Sigmoid colon (tissue), 7 donors: ENCODE results near the gene CHRNB2. TPM values are rescaled to one million over a fixed set of nuclear protein-coding genes. Genes with fewer than 3 reads are reported as not detected.

Experiments used
- DNase-seq: peaks from one replicate; pipeline ENCODE4 v3.0.0-alpha.2; 2019
- H3K27ac ChIP-seq, 4 donors: fragments of 200-600 bp; sonication (generic); one replicate each; pipeline ENCODE4 v1.5.1; 2016 to 2019; ENCODE audit warnings: mild to moderate bottlenecking in 1 of 4
- H3K27me3 ChIP-seq, 3 donors: fragments of 200-600 bp; sonication (generic); one replicate each; pipeline ENCODE4 v1.5.1; 2019; ENCODE audit warnings: mild to moderate bottlenecking in 1 of 3
- H3K36me3 ChIP-seq, 4 donors: fragments of 200-600 bp; sonication (generic); one replicate each; pipeline ENCODE4 v1.5.1; 2016 to 2019
- H3K4me1 ChIP-seq, 4 donors: fragments of 200-600 bp; sonication (generic); one replicate each; pipeline ENCODE4 v1.5.1; 2017 to 2019
- H3K4me3 ChIP-seq, 4 donors: fragments of 200-600 bp; sonication (generic); one replicate each; pipeline ENCODE4 v1.5.1; 2017 to 2019; ENCODE audit warnings: mild to moderate bottlenecking in 2 of 4, moderate library complexity in 1 of 4
- H3K9me3 ChIP-seq, 4 donors: fragments of 200-600 bp in 3 of 4; sonication (generic) in 3 of 4; one replicate each; pipeline versions ENCODE4 v1.5.1 to v1.6.1; 2013 to 2019
- CTCF ChIP-seq, 4 experiments: fragments of 450-650 bp in 3 of 4; fragments of 200-600 bp in 1 of 4; IDR thresholded peaks; one replicate each; pipeline ENCODE4 v1.5.1; 2016 to 2019; ENCODE audit warnings: antibody characterized with exemption in 4 of 4, mild to moderate bottlenecking in 3 of 4, moderate library complexity in 2 of 4
- EP300 ChIP-seq, 4 donors: sonication (generic); formaldehyde crosslinking; IDR thresholded peaks; one replicate each; pipeline ENCODE4 v1.6.1; 2017; ENCODE audit warnings: antibody characterized with exemption in 4 of 4
- POLR2A ChIP-seq, 2 donors: fragments of 450-650 bp; IDR thresholded peaks; one replicate each; pipeline ENCODE4 v1.6.1; 2016; ENCODE audit warnings: antibody characterized with exemption in 2 of 2, mild to moderate bottlenecking in 2 of 2, moderate library complexity in 2 of 2
- POLR2AphosphoS5 ChIP-seq, 4 donors: sonication (generic); formaldehyde crosslinking; IDR thresholded peaks; one replicate each; pipeline ENCODE4 v1.6.1; 2017; ENCODE audit warnings: antibody characterized with exemption in 4 of 4
- WGBS, 2 donors: extraction: QIAGEN DNeasy Blood & Tissue Kit; methylation state at CpG; one replicate each; pipeline ENCODE4 v1.1.7; 2013; 5-methylcytosine and 5-hydroxymethylcytosine counted together
- intact Hi-C: fragments of 100-400 bp; cut with DNase I; formaldehyde crosslinking; loops from one replicate; pipeline ENCODE4 v1.15.1; 2023
- polyA plus RNA-seq, 3 donors: library from polyadenylated mRNA; stranded (reverse); fragments of 200-250 nt; gene quantifications; one replicate each; pipeline ENCODE4 v1.2.3, GENCODE V29; 2013
- total RNA-seq, 4 donors: library from RNA; depleted of rRNA; stranded (reverse); fragments of >200 nt; gene quantifications; one replicate each; pipeline ENCODE4 v1.1.0, GENCODE V29; 2016
- donor health status: healthy with polysubstance abuse.
- donor health status: Bipolar disorder and iron deficiency.
- donor health status: healthy.

Gene CHRNB2
- total and polyA plus RNA-seq, 7 donors: under 0.01 to 1.7 (median 0.95) TPM; not detected in 2

- intact Hi-C loops: no loop called here
- TF ChIP-seq POLR2A (IDR thresholded peaks at IDR 0.05) (no peak), CTCF (IDR thresholded peaks at IDR 0.05) (no peak), POLR2AphosphoS5 (IDR thresholded peaks at IDR 0.05) (no peak), EP300 (IDR thresholded peaks at IDR 0.05) (no peak)
- Histone ChIP-seq H3K9me3 (no peaks in the 10 kb centered on the region), H3K4me3 (no peak overlapping the region), H3K4me1 (peaks cover 0 to 66% (median 55%) of the 10 kb centered on the region in 4 donors), H3K36me3 (peaks cover 0 to 19% (median 9%) of the 10 kb centered on the region in 4 donors), H3K27ac (no peak overlapping the region), H3K27me3 (no peaks in the 10 kb centered on the region)
- WGBS, 2 donors: 60 to 74% methylated on average over 2 of the region's 2 CpGs
- DNase-seq: no peak
Observed at GRCh38 chr1:154605534-154605933, 38.0 kb downstream of the CHRNB2 start.

GRCh38 chr1:154607106-154607608 is 39.6 kb downstream of the CHRNB2 start:
- H3K9me3 ChIP-seq: no peaks in the 10 kb centered on the region
- intact Hi-C loops: no loop called here
- peak overlapping the region; percentile 93 to 99 (median 96) for H3K27ac ChIP-seq
- no peak for TF ChIP-seq POLR2A (IDR thresholded peaks at IDR 0.05)
- no peak for TF ChIP-seq CTCF (IDR thresholded peaks at IDR 0.05)
- no peak for TF ChIP-seq POLR2AphosphoS5 (IDR thresholded peaks at IDR 0.05)
- no peak for TF ChIP-seq EP300 (IDR thresholded peaks at IDR 0.05)
- H3K27me3 ChIP-seq: no peaks in the 10 kb centered on the region
- WGBS, 2 donors: 6 to 12% methylated on average over 11 of the region's 11 CpGs
- peaks cover 0 to 3% (median under 1%) of the 10 kb centered on the region in 4 donors for H3K36me3 ChIP-seq
- peak overlapping the region; percentile 64 to 98 (median 84) for H3K4me3 ChIP-seq
- no peak for DNase-seq
- H3K4me1 ChIP-seq: peaks cover 0 to 65% (median 53%) of the 10 kb centered on the region in 4 donors

GRCh38 chr1:154607609-154608396 is 40.2 kb downstream of the CHRNB2 start, which contains the start of gene ADAR:
ADAR (minus strand) TSS chr1:154608186; CDS start chr1:154608006, 180 bp downstream.
- WGBS, 2 donors: 0 to 1% methylated on average over 59 of the region's 59 CpGs
- peaks cover 0 to 58% (median 50%) of the 10 kb centered on the region in 4 donors for H3K4me1 ChIP-seq

More at GRCh38 chr1:154607609-154608396, 40.2 kb downstream of the CHRNB2 start, which contains the start of gene ADAR:
- peak; percentile 98 for DNase-seq
- peak; percentile 15 to 17 for TF ChIP-seq POLR2A (IDR thresholded peaks at IDR 0.05)
- peak in 1 of 4 donors; percentile 10 for TF ChIP-seq EP300 (IDR thresholded peaks at IDR 0.05)
- TF ChIP-seq POLR2AphosphoS5 (IDR thresholded peaks at IDR 0.05): peak; percentile 52 to 85 (median 83)
- TF ChIP-seq CTCF (IDR thresholded peaks at IDR 0.05): no peak
- Histone ChIP-seq H3K36me3 (no peaks in the 10 kb centered on the region), H3K27ac (peak within 1 kb of the TSS; percentile 93 to 99 (median 96)), H3K9me3 (no peaks in the 10 kb centered on the region), H3K27me3 (no peaks in the 10 kb centered on the region), H3K4me3 (peak within 1 kb of the TSS; percentile 64 to 98 (median 84))
- intact Hi-C loops: loop anchor here (2.0 kb wide), 1 partner anchor 49 kb away; the partner anchor contains the start of gene UBE2Q1
